M059J (cell line): Measurements from ENCODE around the gene IQCB1. TPM values are rescaled to one million over a fixed set of nuclear protein-coding genes. Genes with fewer than 3 reads are reported as not detected.
A peak's percentile ranks its signal among the peaks of the same experiment; 100 is the strongest.
"Not testable (repeated sequence)": the region's sequence is repeated elsewhere in the genome, so short reads cannot be mapped to it uniquely, and the experiment has no call there.

Experiments
- DNase-seq: peaks from one replicate; pipeline ENCODE4 v3.0.0-alpha.2; 2012; ENCODE audit warnings: low read depth
- total RNA-seq: library from RNA; depleted of rRNA; stranded (reverse); fragments of >200 nt; shearing (Covaris generic); gene quantifications from 2 replicates; pipeline ENCODE4 v1.2.3, GENCODE V29; 2014; rRNA removed

IQCB1 gene
- total RNA-seq, 1 experiment from 2014 or later = 28.5 TPM

GRCh38 chr3:121748680-121749275 lies 86.1 kb downstream of the IQCB1 start:
- peak; percentile 66 for DNase-seq

- DNase-seq = peak; percentile 9
Observed at GRCh38 chr3:121747976-121748375, 86.9 kb downstream of the IQCB1 start.

GRCh38 chr3:121743106-121743505 lies 91.8 kb downstream of the IQCB1 start:
- DNase-seq = not testable (repeated sequence)

- DNase-seq = no peak
Observed at GRCh38 chr3:121740896-121741295, 94.0 kb downstream of the IQCB1 start.

GRCh38 chr3:121739902-121740301 lies 95.0 kb downstream of the IQCB1 start:
- no peak for DNase-seq

GRCh38 chr3:121737644-121738043 lies 97.2 kb downstream of the IQCB1 start:
- DNase-seq = no peak

- DNase-seq = peak; percentile 56
Observed at GRCh38 chr3:121736112-121736511, 98.7 kb downstream of the IQCB1 start.

GRCh38 chr3:121735047-121735696 lies 99.7 kb downstream of the IQCB1 start:
- DNase-seq = no peak

- no peak for DNase-seq
Observed at GRCh38 chr3:121730940-121731687, 103.7 kb downstream of the IQCB1 start.

GRCh38 chr3:121724130-121724529 lies 110.7 kb downstream of the IQCB1 start:
- no peak for DNase-seq

GRCh38 chr3:121723485-121723884 lies 111.4 kb downstream of the IQCB1 start:
- no peak for DNase-seq

- DNase-seq = no peak
Observed at GRCh38 chr3:121722411-121722810, 112.4 kb downstream of the IQCB1 start.

GRCh38 chr3:121720163-121720562 lies 114.7 kb downstream of the IQCB1 start:
- DNase-seq = no peak

Other genes starting within 250 kb of the IQCB1 start
- gene FBXO40, start 241.7 kb downstream of the IQCB1 start, total RNA-seq = not detected in 2 replicates
- 0.81 TPM in 1 of 2 replicates, not detected in the other for gene HCLS1, start 174.2 kb downstream of the IQCB1 start, total RNA-seq
- 16.4 and 30.4 TPM in 2 replicates for gene GOLGB1, start 85.3 kb downstream of the IQCB1 start, total RNA-seq
- gene EAF2, start 149 bp upstream of the IQCB1 start, total RNA-seq = 8.3 and 9.3 TPM in 2 replicates
- 0.32 and 0.37 TPM in 2 replicates for gene SLC15A2, start 59.3 kb upstream of the IQCB1 start, total RNA-seq
- gene ILDR1, start 187.2 kb upstream of the IQCB1 start, total RNA-seq = not detected in 2 replicates
- gene CD86, start 220.3 kb upstream of the IQCB1 start, total RNA-seq = 0.37 TPM in 1 of 2 replicates, not detected in the other